CD4-positive, alpha-beta memory T cell (primary cell): ENCODE results near the gene ZNF407. TPM values are rescaled to one million over a fixed set of nuclear protein-coding genes. Genes with fewer than 3 reads are reported as not detected.

Experiments
- CTCF ChIA-PET: fragments of 350-600 bp; sonication (Branson Sonifier 250); formaldehyde crosslinking; loops from one replicate; lab custom pipeline; 2021; ENCODE audit warnings: inconsistent platforms; ENCODE audit not compliant: partially characterized antibody; lab: Charles Lee
- POLR2A ChIA-PET: fragments of 350-600 bp; sonication (Branson Sonifier 250); formaldehyde crosslinking; loops from one replicate; lab custom pipeline; 2021; ENCODE audit not compliant: partially characterized antibody; lab: Charles Lee
- DNase-seq, 5 donors: peaks; one replicate each; pipeline versions ENCODE4 v3.0.0 to v3.0.0-alpha.2; 2020 to 2022; ENCODE audit warnings: mixed read lengths in 1 of 5
- H3K27ac ChIP-seq: one replicate; pipeline ENCODE4 v1.7.0; 2013; ENCODE audit warnings: low read depth, low read length
- H3K27me3 ChIP-seq: 2 replicates; pipeline ENCODE4 v1.7.0; 2013; ENCODE audit warnings: mild to moderate bottlenecking, low read length, moderate library complexity; ENCODE audit not compliant: insufficient read depth
- H3K36me3 ChIP-seq: 2 replicates; pipeline ENCODE4 v1.7.0; 2013; ENCODE audit warnings: mild to moderate bottlenecking, low read length, moderate library complexity; ENCODE audit not compliant: insufficient read depth
- H3K4me1 ChIP-seq: 2 replicates; pipeline ENCODE4 v1.7.0; 2013; ENCODE audit warnings: mild to moderate bottlenecking, low read length, moderate library complexity; ENCODE audit not compliant: insufficient read depth
- H3K4me3 ChIP-seq, 2 donors: one replicate each; pipeline ENCODE4 v1.7.0; 2013; ENCODE audit warnings: low read length in 2 of 2, mild to moderate bottlenecking in 1 of 2
- H3K9me3 ChIP-seq, 2 donors: one replicate each; pipeline ENCODE4 v1.7.0; 2013; ENCODE audit warnings: low read length in 2 of 2, control low read depth in 1 of 2; ENCODE audit not compliant: control insufficient read depth in 1 of 2
- H3K27ac Mint-ChIP-seq, 7 donors: one replicate each; pipeline ENCODE4 v1.8.0; 2020 to 2021; ENCODE audit warnings: mixed read lengths in 7 of 7, mild to moderate bottlenecking in 6 of 7, inconsistent platforms in 3 of 7, moderate library complexity in 3 of 7
- H3K27me3 Mint-ChIP-seq, 2 donors: one replicate each; pipeline ENCODE4 v1.8.0; 2020 to 2021; ENCODE audit warnings: mixed read lengths in 2 of 2
- H3K36me3 Mint-ChIP-seq, 2 donors: one replicate each; pipeline ENCODE4 v1.8.0; 2020 to 2021; ENCODE audit warnings: mixed read lengths in 2 of 2, inconsistent platforms in 1 of 2, mild to moderate bottlenecking in 1 of 2
- H3K4me1 Mint-ChIP-seq, 4 donors: one replicate each; pipeline ENCODE4 v1.8.0; 2020 to 2021; ENCODE audit warnings: mixed read lengths in 4 of 4, mild to moderate bottlenecking in 1 of 4
- H3K4me3 Mint-ChIP-seq, 8 donors: one replicate each; pipeline ENCODE4 v1.8.0; 2020 to 2021; ENCODE audit warnings: mixed read lengths in 8 of 8, mild to moderate bottlenecking in 7 of 8, moderate library complexity in 6 of 8, inconsistent platforms in 3 of 8
- H3K9me3 Mint-ChIP-seq, 8 donors: one replicate each; pipeline ENCODE4 v1.8.0; 2020 to 2021; ENCODE audit warnings: mixed read lengths in 8 of 8, mild to moderate bottlenecking in 5 of 8, inconsistent platforms in 3 of 8, moderate library complexity in 1 of 8
- intact Hi-C: fragments of 100-400 bp; cut with micrococcal nuclease; formaldehyde crosslinking; loops from one replicate; pipeline ENCODE4 v1.15.1; 2023
- polyA plus RNA-seq, 2 donors: library from polyadenylated mRNA; unstranded; fragments of 300-500 nt; fragmentation: Illumina TruSeq; gene quantifications; one replicate each; pipeline ENCODE4 v1.2.3, GENCODE V29; 2021
- total RNA-seq, 2 experiments: library from RNA; stranded (reverse); gene quantifications; one replicate each; pipeline ENCODE4 v1.2.3, GENCODE V29; 2021

ZNF407 gene
- total and polyA plus RNA-seq, 4 experiments from 2014 or later: 1.8 to 26.9 (median 15.3) TPM

- Mint-ChIP-seq H3K4me1 (peaks cover 0 to 2% (median 0%) of the 10 kb centered on the region in 4 donors), H3K27ac (peak overlapping the region in 1 of 7 donors; percentile 14), H3K9me3 (no peaks in the 10 kb centered on the region), H3K36me3 (peaks cover 2 to 9% of the 10 kb centered on the region in 2 donors), H3K4me3 (no peak overlapping the region), H3K27me3 (no peaks in the 10 kb centered on the region)
- Histone ChIP-seq H3K9me3 (no peaks in the 10 kb centered on the region), H3K27ac (no peak overlapping the region), H3K4me3 (no peak overlapping the region), H3K27me3 (no peaks in the 10 kb centered on the region), H3K4me1 (no peaks in the 10 kb centered on the region), H3K36me3 (no peaks in the 10 kb centered on the region)
- DNase-seq: no peak
- intact Hi-C loops: no loop called here
- ChIA-PET CTCF (no interaction called here), POLR2A (interaction anchor here (0.7 kb wide), 1 partner anchor 18 kb away, joined by 3 read pairs; no protein-coding TSS in a partner anchor)
Observed at GRCh38 chr18:75053028-75053629, 455.5 kb downstream of the ZNF407 start.

- DNase-seq: no peak
- Histone ChIP-seq H3K4me1 (no peaks in the 10 kb centered on the region), H3K27ac (no peak overlapping the region), H3K27me3 (no peaks in the 10 kb centered on the region), H3K9me3 (no peaks in the 10 kb centered on the region), H3K36me3 (no peaks in the 10 kb centered on the region), H3K4me3 (no peak overlapping the region)
- Mint-ChIP-seq H3K36me3 (peaks cover 2 to 5% of the 10 kb centered on the region in 2 donors), H3K4me3 (no peak overlapping the region), H3K27me3 (no peaks in the 10 kb centered on the region), H3K9me3 (no peaks in the 10 kb centered on the region), H3K4me1 (peaks cover 0 to 1% (median 0%) of the 10 kb centered on the region in 4 donors), H3K27ac (no peak overlapping the region)
- intact Hi-C loops: no loop called here
- CTCF ChIA-PET: no interaction called here
- POLR2A ChIA-PET: no interaction called here
Observed at GRCh38 chr18:75054046-75054445, 456.4 kb downstream of the ZNF407 start.

- Mint-ChIP-seq H3K9me3 (peaks cover 0 to 2% (median 0%) of the 10 kb centered on the region in 8 donors), H3K27ac (no peak overlapping the region), H3K4me1 (no peaks in the 10 kb centered on the region), H3K4me3 (no peak overlapping the region), H3K27me3 (no peaks in the 10 kb centered on the region), H3K36me3 (peaks cover 2 to 5% of the 10 kb centered on the region in 2 donors)
- Histone ChIP-seq H3K36me3 (no peaks in the 10 kb centered on the region), H3K27ac (no peak overlapping the region), H3K9me3 (no peaks in the 10 kb centered on the region), H3K27me3 (no peaks in the 10 kb centered on the region), H3K4me3 (no peak overlapping the region), H3K4me1 (no peaks in the 10 kb centered on the region)
- CTCF ChIA-PET: no interaction called here
- DNase-seq: no peak
- intact Hi-C loops: no loop called here
- POLR2A ChIA-PET: no interaction called here
Observed at GRCh38 chr18:75054611-75055010, 456.9 kb downstream of the ZNF407 start.

GRCh38 chr18:75057169-75057960 is 459.7 kb downstream of the ZNF407 start:
- H3K4me3 ChIP-seq: no peak overlapping the region
- H3K36me3 ChIP-seq: no peaks in the 10 kb centered on the region
- intact Hi-C loops: no loop called here
- no peak overlapping the region for H3K27ac Mint-ChIP-seq
- H3K27ac ChIP-seq: no peak overlapping the region
- no peaks in the 10 kb centered on the region for H3K27me3 Mint-ChIP-seq
- H3K27me3 ChIP-seq: no peaks in the 10 kb centered on the region
- H3K9me3 ChIP-seq: no peaks in the 10 kb centered on the region
- no peak overlapping the region for H3K4me3 Mint-ChIP-seq
- no peaks in the 10 kb centered on the region for H3K4me1 ChIP-seq
- POLR2A ChIA-PET: interaction anchor here (1.3 kb wide), 2 partner anchors 13 to 152 kb away, joined by 3 to 6 read pairs; partner anchors contain the start of gene PTGR3
- CTCF ChIA-PET: interaction anchor here (1.0 to 2.0 kb wide), 3 partner anchors 9 to 13 kb away, joined by 3 to 5 read pairs (median 4); no protein-coding TSS in a partner anchor
- no peaks in the 10 kb centered on the region for H3K4me1 Mint-ChIP-seq
- DNase-seq: no peak
- H3K36me3 Mint-ChIP-seq: peaks cover 2 to 12% of the 10 kb centered on the region in 2 donors
- peaks cover 0 to 2% (median 0%) of the 10 kb centered on the region in 8 donors for H3K9me3 Mint-ChIP-seq

GRCh38 chr18:75060185-75060584 is 462.5 kb downstream of the ZNF407 start:
- Histone ChIP-seq H3K4me1 (no peaks in the 10 kb centered on the region), H3K9me3 (no peaks in the 10 kb centered on the region), H3K27me3 (no peaks in the 10 kb centered on the region), H3K27ac (no peak overlapping the region), H3K4me3 (no peak overlapping the region), H3K36me3 (no peaks in the 10 kb centered on the region)
- POLR2A ChIA-PET: interaction anchor here (1.2 kb wide), 1 partner anchor 11 kb away, joined by 3 read pairs; no protein-coding TSS in a partner anchor
- H3K36me3 Mint-ChIP-seq: peaks cover 7 to 22% of the 10 kb centered on the region in 2 donors
- intact Hi-C loops: no loop called here
- DNase-seq: no peak
- H3K9me3 Mint-ChIP-seq: peaks cover 0 to 2% (median 0%) of the 10 kb centered on the region in 8 donors
- no peak overlapping the region for H3K4me3 Mint-ChIP-seq
- no peaks in the 10 kb centered on the region for H3K27me3 Mint-ChIP-seq
- no peak overlapping the region for H3K27ac Mint-ChIP-seq
- CTCF ChIA-PET: interaction anchor here (1.4 kb wide), 1 partner anchor 163 kb away, joined by 3 read pairs; no protein-coding TSS in a partner anchor
- H3K4me1 Mint-ChIP-seq: no peaks in the 10 kb centered on the region

GRCh38 chr18:75062297-75062886 is 464.7 kb downstream of the ZNF407 start:
- Mint-ChIP-seq H3K4me3 (no peak overlapping the region), H3K9me3 (peaks cover 0 to 2% (median 0%) of the 10 kb centered on the region in 8 donors), H3K27ac (no peak overlapping the region), H3K36me3 (peaks cover 13 to 28% of the 10 kb centered on the region in 2 donors), H3K27me3 (no peaks in the 10 kb centered on the region), H3K4me1 (peaks cover 0 to 3% (median under 1%) of the 10 kb centered on the region in 4 donors)
- DNase-seq: no peak
- CTCF ChIA-PET: no interaction called here
- no peaks in the 10 kb centered on the region for H3K27me3 ChIP-seq
- POLR2A ChIA-PET: no interaction called here
- H3K9me3 ChIP-seq: no peaks in the 10 kb centered on the region
- H3K27ac ChIP-seq: no peak overlapping the region
- intact Hi-C loops: no loop called here
- no peaks in the 10 kb centered on the region for H3K4me1 ChIP-seq
- H3K36me3 ChIP-seq: no peaks in the 10 kb centered on the region
- H3K4me3 ChIP-seq: no peak overlapping the region

GRCh38 chr18:75063196-75063595 is 465.5 kb downstream of the ZNF407 start:
- H3K36me3 ChIP-seq: no peaks in the 10 kb centered on the region
- H3K4me3 ChIP-seq: no peak overlapping the region
- H3K9me3 ChIP-seq: no peaks in the 10 kb centered on the region
- ChIA-PET POLR2A (no interaction called here), CTCF (no interaction called here)
- H3K27me3 ChIP-seq: no peaks in the 10 kb centered on the region
- peaks cover 13 to 28% of the 10 kb centered on the region in 2 donors for H3K36me3 Mint-ChIP-seq
- no peak overlapping the region for H3K4me3 Mint-ChIP-seq
- no peaks in the 10 kb centered on the region for H3K4me1 ChIP-seq
- peaks cover 0 to 2% (median 0%) of the 10 kb centered on the region in 8 donors for H3K9me3 Mint-ChIP-seq
- DNase-seq: no peak
- H3K4me1 Mint-ChIP-seq: peaks cover 2 to 9% (median 8%) of the 10 kb centered on the region in 4 donors
- H3K27me3 Mint-ChIP-seq: no peaks in the 10 kb centered on the region
- no peak overlapping the region for H3K27ac ChIP-seq
- intact Hi-C loops: no loop called here
- H3K27ac Mint-ChIP-seq: no peak overlapping the region
